NCI-H774 (cell line): ENCODE results near the gene AMPH.

Experiments
- DNase-seq: peaks from one replicate; lab custom pipeline; 2025; lab: John Stamatoyannopoulos, UW

AMPH gene

GRCh38 chr7:38630720-38631673, at the start of gene AMPH:
AMPH (minus strand) TSS chr7:38631373; CDS start chr7:38631351, 22 bp downstream.
- peak; percentile 38 for DNase-seq

GRCh38 chr7:38679419-38679818, 48.2 kb upstream of the AMPH start:
- DNase-seq: no peak

GRCh38 chr7:38678698-38679054, 47.5 kb upstream of the AMPH start:
- no peak for DNase-seq

- DNase-seq: no peak
Measured at GRCh38 chr7:38677981-38678697, 47.0 kb upstream of the AMPH start.

GRCh38 chr7:38675494-38676106, 44.4 kb upstream of the AMPH start:
- peak; percentile 29 for DNase-seq

GRCh38 chr7:38674513-38674912, 43.3 kb upstream of the AMPH start:
- DNase-seq: no peak

- DNase-seq: no peak
Measured at GRCh38 chr7:38673795-38674194, 42.6 kb upstream of the AMPH start.

GRCh38 chr7:38671911-38672905, 41.0 kb upstream of the AMPH start:
- DNase-seq: no peak

- no peak for DNase-seq
Measured at GRCh38 chr7:38669965-38670520, 38.9 kb upstream of the AMPH start.

- DNase-seq: no peak
Measured at GRCh38 chr7:38664972-38665371, 33.8 kb upstream of the AMPH start.

- peak; percentile 53 for DNase-seq
Measured at GRCh38 chr7:38660427-38661099, 29.4 kb upstream of the AMPH start.

GRCh38 chr7:38659931-38660330, 28.8 kb upstream of the AMPH start:
- no peak for DNase-seq

GRCh38 chr7:38658921-38659320, 27.7 kb upstream of the AMPH start:
- no peak for DNase-seq

GRCh38 chr7:38656968-38657367, 25.8 kb upstream of the AMPH start:
- DNase-seq: no peak

- no peak for DNase-seq
Measured at GRCh38 chr7:38655833-38656774, 24.9 kb upstream of the AMPH start.

- no peak for DNase-seq
Measured at GRCh38 chr7:38637957-38638356, 6.8 kb upstream of the AMPH start.

GRCh38 chr7:38632411-38632810, 1.2 kb upstream of the AMPH start:
- no peak for DNase-seq

- DNase-seq: no peak
Measured at GRCh38 chr7:38629651-38630510, 1.3 kb downstream of the AMPH start.
